ENCODE results near the gene RTN4RL2. TPM values are rescaled to one million over a fixed set of nuclear protein-coding genes. Genes with fewer than 3 reads are reported as not detected.

The RTN4RL2 gene
- total RNA-seq (2014; rRNA removed): 0.23 and 0.38 TPM in 2 replicates
- polyA plus RNA-seq (2012): 0.11 TPM

- DNase-seq (ENCODE audit: low read depth): peak; percentile 38
Observed at GRCh38 chr11:57460022-57460757, at the start of gene RTN4RL2. TSS of gene RTN4RL2 (plus strand) at chr11:57460528. CDS start at chr11:57460866, 338 bp downstream.

- no peak for DNase-seq (ENCODE audit: low read depth)
Observed at GRCh38 chr11:57413681-57414080, 46.6 kb upstream of the RTN4RL2 start.

GRCh38 chr11:57414612-57415212, 45.6 kb upstream of the RTN4RL2 start:
- DNase-seq (ENCODE audit: low read depth): no peak

- DNase-seq (ENCODE audit: low read depth): no peak
Observed at GRCh38 chr11:57416436-57416835, 43.9 kb upstream of the RTN4RL2 start.

- DNase-seq (ENCODE audit: low read depth): no peak
Observed at GRCh38 chr11:57417056-57417455, 43.3 kb upstream of the RTN4RL2 start.

GRCh38 chr11:57418131-57418530, 42.2 kb upstream of the RTN4RL2 start:
- peak; percentile 19 for DNase-seq (ENCODE audit: low read depth)

- DNase-seq (ENCODE audit: low read depth): no peak
Observed at GRCh38 chr11:57419146-57419545, 41.2 kb upstream of the RTN4RL2 start.

- no peak for DNase-seq (ENCODE audit: low read depth)
Observed at GRCh38 chr11:57421066-57421465, 39.3 kb upstream of the RTN4RL2 start.

- DNase-seq (ENCODE audit: low read depth): no peak
Observed at GRCh38 chr11:57421805-57422204, 38.5 kb upstream of the RTN4RL2 start.

- DNase-seq (ENCODE audit: low read depth): no peak
Observed at GRCh38 chr11:57422669-57423068, 37.7 kb upstream of the RTN4RL2 start.

- DNase-seq (ENCODE audit: low read depth): no peak
Observed at GRCh38 chr11:57424137-57424791, 36.1 kb upstream of the RTN4RL2 start.

GRCh38 chr11:57424792-57425564, 35.4 kb upstream of the RTN4RL2 start:
- DNase-seq (ENCODE audit: low read depth): peak; percentile 96

- DNase-seq (ENCODE audit: low read depth): peak; percentile 33
Observed at GRCh38 chr11:57425565-57426438, 34.5 kb upstream of the RTN4RL2 start.

GRCh38 chr11:57426439-57426928, 33.8 kb upstream of the RTN4RL2 start:
- no peak for DNase-seq (ENCODE audit: low read depth)

GRCh38 chr11:57426929-57427726, 33.2 kb upstream of the RTN4RL2 start, which contains the start of gene SLC43A3:
TSS of gene SLC43A3 (minus strand) at chr11:57427121. CDS start at chr11:57426172, 949 bp downstream.
- DNase-seq (ENCODE audit: low read depth): peak; percentile 97

GRCh38 chr11:57427727-57428082, 32.6 kb upstream of the RTN4RL2 start:
- DNase-seq (ENCODE audit: low read depth): peak; percentile 83

GRCh38 chr11:57428643-57429042, 31.7 kb upstream of the RTN4RL2 start:
- DNase-seq (ENCODE audit: low read depth): no peak

- no peak for DNase-seq (ENCODE audit: low read depth)
Observed at GRCh38 chr11:57429946-57430345, 30.4 kb upstream of the RTN4RL2 start.

- DNase-seq (ENCODE audit: low read depth): no peak
Observed at GRCh38 chr11:57430952-57431351, 29.4 kb upstream of the RTN4RL2 start.

GRCh38 chr11:57432149-57432561, 28.2 kb upstream of the RTN4RL2 start:
- no peak for DNase-seq (ENCODE audit: low read depth)
